GM21360 (cell line): ENCODE data around the gene SLC23A2.
"Not testable (repeated sequence)": the region's sequence is repeated elsewhere in the genome, so short reads cannot be mapped to it uniquely, and the experiment has no call there.

Experiments
- ATAC-seq: cut with Tn5 transposase; IDR thresholded peaks from one replicate; pipeline ENCODE4 v1.9.1; 2021; ENCODE audit warnings: mild to moderate bottlenecking, moderate library complexity; ENCODE audit not compliant: unreplicated experiment

Gene SLC23A2

GRCh38 chr20:4881006-4881730 lies 120.1 kb downstream of the SLC23A2 start:
- no peak for ATAC-seq

- no peak for ATAC-seq
These were observed 121.3 kb downstream of the SLC23A2 start for GRCh38 chr20:4880051-4880450.

- ATAC-seq = not testable (repeated sequence)
These were observed 123.2 kb downstream of the SLC23A2 start for GRCh38 chr20:4878099-4878498.

GRCh38 chr20:4876731-4877130 lies 124.6 kb downstream of the SLC23A2 start:
- ATAC-seq = no peak

- no peak for ATAC-seq
These were observed 125.0 kb downstream of the SLC23A2 start for GRCh38 chr20:4876301-4876700.

- peak; percentile 51 for ATAC-seq
These were observed 125.7 kb downstream of the SLC23A2 start for GRCh38 chr20:4875578-4876067.

- ATAC-seq = no peak
These were observed 127.9 kb downstream of the SLC23A2 start for GRCh38 chr20:4873396-4873795.

- ATAC-seq = no peak
These were observed 129.8 kb downstream of the SLC23A2 start for GRCh38 chr20:4871486-4871885.

GRCh38 chr20:4870906-4871305 lies 130.4 kb downstream of the SLC23A2 start:
- no peak for ATAC-seq

GRCh38 chr20:4869290-4870193 lies 131.8 kb downstream of the SLC23A2 start:
- ATAC-seq = no peak

GRCh38 chr20:4867051-4867450 lies 134.3 kb downstream of the SLC23A2 start:
- ATAC-seq = no peak

- no peak for ATAC-seq
These were observed 134.9 kb downstream of the SLC23A2 start for GRCh38 chr20:4866429-4866828.

GRCh38 chr20:4864311-4864752 lies 137.0 kb downstream of the SLC23A2 start:
- no peak for ATAC-seq

- ATAC-seq = no peak
These were observed 138.6 kb downstream of the SLC23A2 start for GRCh38 chr20:4862661-4863060.

- no peak for ATAC-seq
These were observed 139.3 kb downstream of the SLC23A2 start for GRCh38 chr20:4861961-4862360.

- no peak for ATAC-seq
These were observed 143.3 kb downstream of the SLC23A2 start for GRCh38 chr20:4858000-4858399.

GRCh38 chr20:4856022-4856755 lies 145.1 kb downstream of the SLC23A2 start:
- ATAC-seq = no peak

- ATAC-seq = no peak
These were observed 145.8 kb downstream of the SLC23A2 start for GRCh38 chr20:4855555-4855954.

- no peak for ATAC-seq
These were observed 146.2 kb downstream of the SLC23A2 start for GRCh38 chr20:4855097-4855496.

GRCh38 chr20:4854561-4854901 lies 146.8 kb downstream of the SLC23A2 start:
- no peak for ATAC-seq
